Activated naive CD8-positive, alpha-beta T cell treated with anti-CD3 and anti-CD28 coated beads for 36 hours (primary cell): ENCODE data around the gene FHIT. TPM values are rescaled to one million over a fixed set of nuclear protein-coding genes. Genes with fewer than 3 reads are reported as not detected.

Experiments used
- DNase-seq: peaks from one replicate; pipeline ENCODE4 v3.0.0; 2021
- H3K27ac Mint-ChIP-seq: one replicate; pipeline ENCODE4 v1.8.0; 2022; ENCODE audit warnings: mild to moderate bottlenecking, moderate library complexity, mixed read lengths
- H3K27me3 Mint-ChIP-seq: one replicate; pipeline ENCODE4 v1.8.0; 2022; ENCODE audit warnings: mild to moderate bottlenecking, mixed read lengths
- H3K36me3 Mint-ChIP-seq: one replicate; pipeline ENCODE4 v1.8.0; 2021; ENCODE audit warnings: mild to moderate bottlenecking, mixed read lengths
- H3K4me1 Mint-ChIP-seq: one replicate; pipeline ENCODE4 v1.8.0; 2021; ENCODE audit warnings: mixed read lengths
- H3K4me3 Mint-ChIP-seq: one replicate; pipeline ENCODE4 v1.8.0; 2022; ENCODE audit warnings: mild to moderate bottlenecking, moderate library complexity, mixed read lengths
- H3K9me3 Mint-ChIP-seq: one replicate; pipeline ENCODE4 v1.8.0; 2022; ENCODE audit warnings: mixed read lengths
- total RNA-seq, 2 experiments: library from RNA; stranded (reverse); gene quantifications; one replicate each; pipeline ENCODE4 v1.2.3, GENCODE V29; 2021

Gene FHIT
- total RNA-seq, 2 experiments from 2014 or later, result 8.6 to 9.0 TPM

GRCh38 chr3:60758171-60758570 is 493.1 kb downstream of the FHIT start:
- DNase-seq, result no peak
- Mint-ChIP-seq H3K36me3 (no peaks in the 10 kb centered on the region), H3K27me3 (no peaks in the 10 kb centered on the region), H3K9me3 (peaks cover 5% of the 10 kb centered on the region), H3K27ac (no peak overlapping the region), H3K4me1 (peaks cover 6% of the 10 kb centered on the region), H3K4me3 (no peak overlapping the region)

- H3K27me3 Mint-ChIP-seq, result no peaks in the 10 kb centered on the region
- peaks cover 5% of the 10 kb centered on the region for H3K9me3 Mint-ChIP-seq
- H3K27ac Mint-ChIP-seq, result no peak overlapping the region
- H3K4me1 Mint-ChIP-seq, result peaks cover 6% of the 10 kb centered on the region
- H3K4me3 Mint-ChIP-seq, result no peak overlapping the region
- no peaks in the 10 kb centered on the region for H3K36me3 Mint-ChIP-seq
- DNase-seq, result no peak
These were observed 493.5 kb downstream of the FHIT start for GRCh38 chr3:60757724-60758123.

- H3K27ac Mint-ChIP-seq, result no peak overlapping the region
- no peaks in the 10 kb centered on the region for H3K36me3 Mint-ChIP-seq
These were observed 494.8 kb downstream of the FHIT start for GRCh38 chr3:60756241-60757030.

GRCh38 chr3:60755094-60755493 is 496.2 kb downstream of the FHIT start:
- Mint-ChIP-seq H3K4me1 (peaks cover 6% of the 10 kb centered on the region), H3K27me3 (no peaks in the 10 kb centered on the region), H3K9me3 (peaks cover 12% of the 10 kb centered on the region), H3K27ac (no peak overlapping the region), H3K4me3 (no peak overlapping the region), H3K36me3 (peaks cover 7% of the 10 kb centered on the region)
- no peak for DNase-seq

More at GRCh38 chr3:60756241-60757030, 494.8 kb downstream of the FHIT start:
- Mint-ChIP-seq H3K4me3 (no peak overlapping the region), H3K27me3 (no peaks in the 10 kb centered on the region), H3K4me1 (peaks cover 6% of the 10 kb centered on the region), H3K9me3 (peaks cover 5% of the 10 kb centered on the region)
- DNase-seq, result no peak

GRCh38 chr3:60754617-60755016 is 496.6 kb downstream of the FHIT start:
- no peaks in the 10 kb centered on the region for H3K27me3 Mint-ChIP-seq
- peaks cover 16% of the 10 kb centered on the region for H3K9me3 Mint-ChIP-seq
- no peak overlapping the region for H3K27ac Mint-ChIP-seq
- H3K36me3 Mint-ChIP-seq, result peaks cover 7% of the 10 kb centered on the region
- no peak overlapping the region for H3K4me3 Mint-ChIP-seq
- no peak for DNase-seq
- H3K4me1 Mint-ChIP-seq, result peaks cover 3% of the 10 kb centered on the region

GRCh38 chr3:60752809-60753208 is 498.4 kb downstream of the FHIT start:
- peaks cover 18% of the 10 kb centered on the region for H3K9me3 Mint-ChIP-seq
- H3K27me3 Mint-ChIP-seq, result no peaks in the 10 kb centered on the region
- no peak overlapping the region for H3K27ac Mint-ChIP-seq
- DNase-seq, result no peak
- peaks cover 7% of the 10 kb centered on the region for H3K36me3 Mint-ChIP-seq
- no peaks in the 10 kb centered on the region for H3K4me1 Mint-ChIP-seq
- no peak overlapping the region for H3K4me3 Mint-ChIP-seq

GRCh38 chr3:60746695-60747416 is 504.4 kb downstream of the FHIT start:
- Mint-ChIP-seq H3K27me3 (no peaks in the 10 kb centered on the region), H3K4me1 (no peaks in the 10 kb centered on the region), H3K36me3 (peaks cover 7% of the 10 kb centered on the region), H3K9me3 (peaks cover 18% of the 10 kb centered on the region), H3K4me3 (no peak overlapping the region), H3K27ac (no peak overlapping the region)
- no peak for DNase-seq

GRCh38 chr3:60746043-60746638 is 505.1 kb downstream of the FHIT start:
- H3K4me1 Mint-ChIP-seq, result no peaks in the 10 kb centered on the region
- H3K4me3 Mint-ChIP-seq, result no peak overlapping the region
- no peaks in the 10 kb centered on the region for H3K27me3 Mint-ChIP-seq
- DNase-seq, result no peak
- H3K36me3 Mint-ChIP-seq, result peaks cover 6% of the 10 kb centered on the region
- peaks cover 18% of the 10 kb centered on the region for H3K9me3 Mint-ChIP-seq
- no peak overlapping the region for H3K27ac Mint-ChIP-seq

GRCh38 chr3:60743631-60744164 is 507.6 kb downstream of the FHIT start:
- DNase-seq, result no peak
- H3K4me1 Mint-ChIP-seq, result no peaks in the 10 kb centered on the region
- H3K9me3 Mint-ChIP-seq, result no peaks in the 10 kb centered on the region
- no peak overlapping the region for H3K4me3 Mint-ChIP-seq
- H3K27me3 Mint-ChIP-seq, result no peaks in the 10 kb centered on the region
- no peak overlapping the region for H3K27ac Mint-ChIP-seq
- no peaks in the 10 kb centered on the region for H3K36me3 Mint-ChIP-seq

GRCh38 chr3:60742606-60743145 is 508.6 kb downstream of the FHIT start:
- H3K4me3 Mint-ChIP-seq, result no peak overlapping the region
- H3K36me3 Mint-ChIP-seq, result no peaks in the 10 kb centered on the region
- no peaks in the 10 kb centered on the region for H3K9me3 Mint-ChIP-seq
- no peak for DNase-seq
- no peaks in the 10 kb centered on the region for H3K27me3 Mint-ChIP-seq
- H3K4me1 Mint-ChIP-seq, result no peaks in the 10 kb centered on the region
- no peak overlapping the region for H3K27ac Mint-ChIP-seq

GRCh38 chr3:60737633-60738399 is 513.4 kb downstream of the FHIT start:
- no peaks in the 10 kb centered on the region for H3K4me1 Mint-ChIP-seq
- H3K27me3 Mint-ChIP-seq, result no peaks in the 10 kb centered on the region
- H3K4me3 Mint-ChIP-seq, result no peak overlapping the region
- DNase-seq, result no peak
- no peaks in the 10 kb centered on the region for H3K36me3 Mint-ChIP-seq
- no peak overlapping the region for H3K27ac Mint-ChIP-seq
- H3K9me3 Mint-ChIP-seq, result no peaks in the 10 kb centered on the region

GRCh38 chr3:60730371-60730770 is 520.9 kb downstream of the FHIT start:
- peaks cover 2% of the 10 kb centered on the region for H3K9me3 Mint-ChIP-seq
- no peak overlapping the region for H3K4me3 Mint-ChIP-seq
- no peaks in the 10 kb centered on the region for H3K4me1 Mint-ChIP-seq
- no peaks in the 10 kb centered on the region for H3K27me3 Mint-ChIP-seq
- H3K27ac Mint-ChIP-seq, result no peak overlapping the region
- no peak for DNase-seq
- H3K36me3 Mint-ChIP-seq, result no peaks in the 10 kb centered on the region

- no peak for DNase-seq
- Mint-ChIP-seq H3K4me1 (no peaks in the 10 kb centered on the region), H3K36me3 (no peaks in the 10 kb centered on the region), H3K9me3 (peaks cover 3% of the 10 kb centered on the region), H3K27me3 (no peaks in the 10 kb centered on the region), H3K27ac (no peak overlapping the region), H3K4me3 (no peak overlapping the region)
These were observed 522.2 kb downstream of the FHIT start for GRCh38 chr3:60729056-60729455.

GRCh38 chr3:60728006-60728405 is 523.2 kb downstream of the FHIT start:
- no peak for DNase-seq
- Mint-ChIP-seq H3K4me1 (no peaks in the 10 kb centered on the region), H3K27ac (no peak overlapping the region), H3K9me3 (peaks cover 3% of the 10 kb centered on the region), H3K36me3 (no peaks in the 10 kb centered on the region), H3K27me3 (no peaks in the 10 kb centered on the region), H3K4me3 (no peak overlapping the region)
